ENCODE measurements around the gene ERICH3.

The ERICH3 gene

DNA sequence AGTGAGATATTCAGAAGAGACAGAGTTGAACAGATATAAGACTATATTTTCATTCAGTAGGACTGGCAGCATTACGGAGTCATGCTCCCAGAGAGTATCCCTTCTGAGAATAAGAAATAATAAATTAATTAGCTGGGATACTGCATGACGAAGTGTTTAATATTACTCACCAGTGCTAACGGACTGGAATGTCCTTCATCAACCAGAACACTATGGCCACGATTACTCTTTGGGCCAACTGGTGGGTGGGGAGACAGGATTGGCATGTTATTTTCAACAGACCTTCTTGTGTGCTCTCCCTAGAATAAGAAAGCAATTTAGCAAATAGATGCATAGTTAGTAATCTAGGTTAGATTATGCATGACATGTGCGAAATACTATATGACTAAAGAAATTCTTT is 32.4 kb downstream of the ERICH3 start:
- DNase-seq (ENCODE audit: extremely low read depth, low read depth) = no peak
- TF ChIP-seq, protein P1, sequence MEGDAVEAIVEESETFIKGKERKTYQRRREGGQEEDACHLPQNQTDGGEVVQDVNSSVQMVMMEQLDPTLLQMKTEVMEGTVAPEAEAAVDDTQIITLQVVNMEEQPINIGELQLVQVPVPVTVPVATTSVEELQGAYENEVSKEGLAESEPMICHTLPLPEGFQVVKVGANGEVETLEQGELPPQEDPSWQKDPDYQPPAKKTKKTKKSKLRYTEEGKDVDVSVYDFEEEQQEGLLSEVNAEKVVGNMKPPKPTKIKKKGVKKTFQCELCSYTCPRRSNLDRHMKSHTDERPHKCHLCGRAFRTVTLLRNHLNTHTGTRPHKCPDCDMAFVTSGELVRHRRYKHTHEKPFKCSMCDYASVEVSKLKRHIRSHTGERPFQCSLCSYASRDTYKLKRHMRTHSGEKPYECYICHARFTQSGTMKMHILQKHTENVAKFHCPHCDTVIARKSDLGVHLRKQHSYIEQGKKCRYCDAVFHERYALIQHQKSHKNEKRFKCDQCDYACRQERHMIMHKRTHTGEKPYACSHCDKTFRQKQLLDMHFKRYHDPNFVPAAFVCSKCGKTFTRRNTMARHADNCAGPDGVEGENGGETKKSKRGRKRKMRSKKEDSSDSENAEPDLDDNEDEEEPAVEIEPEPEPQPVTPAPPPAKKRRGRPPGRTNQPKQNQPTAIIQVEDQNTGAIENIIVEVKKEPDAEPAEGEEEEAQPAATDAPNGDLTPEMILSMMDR (IDR thresholded peaks at IDR 0.05; ENCODE audit: low read depth, low read length) = no peak

DNA sequence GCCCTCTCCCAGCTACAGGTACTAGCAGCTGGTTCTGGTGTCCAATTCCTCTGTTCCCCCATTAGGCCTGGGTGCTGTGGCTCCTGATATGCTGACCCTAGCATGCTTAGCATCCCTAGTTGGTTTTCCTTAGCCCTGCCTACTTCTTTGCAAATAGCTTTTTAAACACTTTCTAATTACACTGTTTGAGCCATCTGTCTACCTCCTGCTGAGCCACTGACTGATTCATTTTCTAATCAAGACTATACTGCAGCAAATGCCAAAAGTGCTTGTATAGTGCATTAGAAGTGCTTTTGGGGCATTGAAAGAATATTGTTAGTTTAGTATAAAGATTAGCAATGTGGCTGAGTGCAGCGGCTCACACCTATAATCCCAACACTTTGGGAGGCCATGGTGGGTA is 36.3 kb downstream of the ERICH3 start:
- no peak for DNase-seq (ENCODE audit: extremely low read depth, low read depth)
- TF ChIP-seq, protein P1 (IDR thresholded peaks at IDR 0.05; ENCODE audit: low read depth, low read length) = no peak

DNA sequence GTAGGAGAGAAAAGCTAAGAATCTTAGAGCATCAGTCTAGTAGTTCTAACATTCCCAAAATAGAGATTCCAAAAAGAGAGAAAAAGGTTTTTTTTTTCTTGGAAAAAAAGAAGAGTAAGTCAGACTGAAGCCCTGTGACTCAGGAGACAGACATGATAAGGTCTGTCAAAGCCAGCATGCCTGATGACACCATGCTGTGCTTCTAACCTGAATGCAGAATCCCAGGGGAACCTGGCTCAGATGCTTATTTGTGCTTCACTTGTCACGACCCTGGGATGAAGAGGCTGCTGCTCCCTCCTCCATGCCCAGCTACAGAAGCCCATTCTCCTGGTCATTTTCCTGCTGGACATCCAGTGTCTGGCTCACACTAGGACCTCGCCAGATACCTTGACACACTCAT is 44.3 kb downstream of the ERICH3 start:
- DNase-seq (ENCODE audit: extremely low read depth, low read depth) = no peak

DNA sequence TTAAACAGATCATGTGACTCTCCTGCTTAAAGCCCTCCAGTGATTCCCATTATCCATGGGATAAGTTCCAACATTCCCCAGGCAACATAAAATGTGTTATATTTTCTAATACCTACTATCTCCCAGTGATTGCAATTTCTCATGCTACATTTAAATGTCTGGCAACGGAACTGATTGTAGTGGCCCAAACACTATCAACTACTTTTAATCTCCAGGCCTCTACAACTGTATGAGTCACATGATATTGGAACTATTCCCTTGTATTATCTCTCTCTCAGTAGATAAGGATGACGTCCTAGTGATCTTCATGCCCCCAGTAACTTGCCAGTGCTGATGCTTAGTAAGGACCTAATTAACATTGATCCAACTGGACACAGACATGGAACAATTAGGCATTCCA is 49.9 kb downstream of the ERICH3 start:
- TF ChIP-seq, protein P1 (IDR thresholded peaks at IDR 0.05; ENCODE audit: low read depth, low read length) = no peak

More for the DNA sequence above, 44.3 kb downstream of the ERICH3 start:
- TF ChIP-seq, protein P1 (IDR thresholded peaks at IDR 0.05; ENCODE audit: low read depth, low read length) = no peak

DNA sequence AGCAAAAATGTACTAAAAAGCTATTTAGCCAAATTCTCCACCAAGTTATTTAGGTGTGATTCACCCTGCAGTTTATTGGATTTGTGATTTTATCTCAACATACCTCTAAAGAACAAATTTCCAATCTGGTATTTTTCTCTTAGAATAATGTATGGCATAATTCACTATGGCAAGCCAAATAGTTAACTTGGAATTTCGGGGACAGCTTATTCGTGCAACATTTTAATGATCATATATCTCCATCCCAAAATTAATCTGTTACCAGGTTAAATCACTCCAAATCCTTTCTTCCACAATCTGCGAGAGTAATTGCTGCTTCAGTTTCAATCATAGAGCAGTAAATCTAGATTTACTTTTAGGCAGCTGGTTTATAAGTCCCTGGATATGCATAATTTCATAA is 53.4 kb downstream of the ERICH3 start:
- TF ChIP-seq, protein P1 (IDR thresholded peaks at IDR 0.05; ENCODE audit: low read depth, low read length) = no peak
- DNase-seq (ENCODE audit: extremely low read depth, low read depth) = no peak

More for the DNA sequence above, 49.9 kb downstream of the ERICH3 start:
- DNase-seq (ENCODE audit: extremely low read depth, low read depth) = no peak

DNA sequence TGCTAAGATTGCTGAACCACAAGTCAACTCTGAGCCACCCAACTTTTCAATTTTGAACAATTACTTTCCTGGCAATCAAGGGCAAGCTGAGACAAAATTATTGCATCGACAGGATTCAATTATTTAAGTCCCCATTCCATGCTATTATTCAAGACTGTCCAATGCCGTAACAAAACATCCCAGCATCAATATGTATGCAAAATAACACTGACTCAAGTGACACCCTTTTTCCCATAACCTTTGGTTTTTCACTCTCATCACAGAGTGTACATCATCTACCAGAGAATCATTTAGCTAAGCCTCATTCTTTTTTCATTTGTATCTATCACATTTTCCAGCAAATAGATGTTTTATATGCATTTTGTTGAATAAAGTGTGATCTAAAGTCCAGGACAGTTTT is 54.6 kb downstream of the ERICH3 start:
- TF ChIP-seq, protein P1 (IDR thresholded peaks at IDR 0.05; ENCODE audit: low read depth, low read length) = no peak
- DNase-seq (ENCODE audit: extremely low read depth, low read depth) = no peak

DNA sequence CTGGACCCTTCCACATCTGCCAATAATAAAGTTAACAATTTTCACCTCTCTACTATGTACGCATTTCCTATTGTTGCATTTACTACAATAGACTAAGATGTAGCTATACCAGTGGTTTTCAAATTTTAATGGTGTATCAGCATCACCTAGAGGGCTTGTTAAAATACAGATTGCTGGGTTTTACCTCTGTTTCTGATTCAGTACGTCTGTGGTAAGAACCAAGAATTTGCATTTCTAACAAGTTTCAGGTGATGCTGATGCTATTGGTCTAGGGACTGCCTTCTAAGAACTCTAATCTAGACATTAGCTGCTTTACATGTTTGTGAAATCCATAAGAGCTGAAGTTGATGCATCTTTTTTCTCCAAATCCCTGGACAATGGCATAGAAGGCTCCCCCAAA is 59.7 kb downstream of the ERICH3 start:
- TF ChIP-seq, protein P1 (IDR thresholded peaks at IDR 0.05; ENCODE audit: low read depth, low read length) = no peak
- no peak for DNase-seq (ENCODE audit: extremely low read depth, low read depth)

All from AG09319 (cell line).